ENCODE data around the gene DLGAP1.
A peak's percentile ranks its signal among the peaks of the same experiment; 100 is the strongest.

- TF ChIP-seq CTCF (IDR thresholded peaks at IDR 0.05) (peak; percentile 52), ZFX (IDR thresholded peaks at IDR 0.05; ENCODE audit: borderline replicate concordance) (no peak)
Observed at GRCh38 chr18:4455113-4455811, at the start of gene DLGAP1.
